ELF-1 (cell line): ENCODE results near the gene DCANP1.

Source experiments
- DNase-seq: peaks from one replicate; pipeline ENCODE4 v3.0.0-alpha.2; 2016; ENCODE audit warnings: low read depth, low spot score

The DCANP1 gene

DNA sequence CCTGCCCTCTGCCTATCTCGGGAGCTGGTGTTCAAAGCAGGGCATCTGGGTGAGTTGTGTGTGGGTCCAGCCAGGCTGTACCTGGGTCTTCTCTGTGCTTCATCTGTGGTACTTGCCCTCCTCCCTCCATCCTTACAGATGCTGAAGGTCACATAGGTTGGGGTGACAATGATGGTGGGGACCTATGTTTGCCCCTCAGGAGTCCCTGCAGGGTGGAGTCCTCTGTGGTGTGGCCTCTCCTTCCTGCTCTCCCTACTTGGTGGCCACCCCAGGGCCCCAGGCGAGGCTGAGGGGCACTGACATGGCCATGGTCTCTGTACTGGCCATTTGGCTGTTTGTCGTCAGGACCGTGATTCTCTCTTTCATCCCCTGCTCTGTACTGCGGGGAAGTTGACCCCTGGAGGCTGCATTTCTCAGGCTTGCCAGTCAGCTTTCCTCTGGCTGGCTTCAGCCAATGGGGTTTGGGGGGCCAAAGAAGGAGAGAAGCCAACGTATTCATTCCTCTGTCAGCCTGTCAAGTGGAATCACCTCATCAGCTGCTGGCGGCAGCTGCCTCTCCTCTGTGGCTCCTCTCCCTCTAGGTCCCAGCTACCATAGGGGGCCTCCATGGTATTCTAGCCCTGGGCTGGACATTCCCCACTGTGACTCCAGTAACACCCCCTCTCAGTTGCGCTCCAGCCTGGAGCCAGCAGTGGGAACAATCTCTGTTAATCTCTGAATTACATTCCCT, 4.6 kb downstream of the DCANP1 start:
- peak; percentile 44 for DNase-seq

DNA sequence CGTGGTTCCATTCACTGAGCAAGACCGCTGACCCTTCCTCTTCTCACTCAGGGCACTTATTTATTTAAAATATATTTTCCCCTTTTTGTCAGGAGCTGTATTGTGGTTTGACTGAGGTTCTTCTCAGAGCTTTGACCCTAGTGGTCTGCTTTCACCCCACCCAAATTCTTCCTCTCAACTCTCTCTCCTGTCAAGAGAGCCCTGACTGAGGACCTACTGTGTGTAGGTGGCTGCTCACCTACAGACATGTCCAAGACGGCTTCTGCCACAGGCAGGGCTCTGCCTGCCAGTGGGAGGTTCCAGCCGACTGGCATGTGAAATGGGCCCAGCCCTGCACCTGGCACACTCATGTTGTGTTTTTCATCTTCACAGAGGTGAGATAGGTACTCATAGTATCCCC, 5.2 kb downstream of the DCANP1 start:
- DNase-seq = peak; percentile 0

DNA sequence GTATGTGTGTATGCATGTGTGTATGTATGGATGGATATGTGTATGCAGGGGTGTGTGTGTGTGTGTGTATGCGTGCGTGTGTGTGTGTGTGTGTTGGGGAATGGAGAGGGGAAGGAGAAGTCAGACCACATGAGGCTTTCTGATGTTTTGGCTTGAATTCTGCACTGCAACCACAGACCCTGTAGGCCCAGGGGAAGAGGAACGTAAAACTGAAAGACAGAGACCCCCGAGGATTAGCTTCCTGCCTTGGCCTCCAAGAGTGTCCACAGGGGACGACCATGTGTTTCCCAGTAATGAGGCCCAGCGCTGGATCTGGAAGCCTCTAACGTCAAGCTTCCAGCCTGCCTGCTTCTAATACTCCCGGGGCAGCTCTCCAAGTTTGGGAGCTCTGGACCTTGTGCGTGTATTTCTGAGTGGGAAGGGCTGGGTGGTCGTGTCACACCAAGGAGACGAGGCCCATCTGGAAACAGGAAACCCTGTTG, 5.8 kb downstream of the DCANP1 start:
- peak; percentile 0 for DNase-seq

DNA sequence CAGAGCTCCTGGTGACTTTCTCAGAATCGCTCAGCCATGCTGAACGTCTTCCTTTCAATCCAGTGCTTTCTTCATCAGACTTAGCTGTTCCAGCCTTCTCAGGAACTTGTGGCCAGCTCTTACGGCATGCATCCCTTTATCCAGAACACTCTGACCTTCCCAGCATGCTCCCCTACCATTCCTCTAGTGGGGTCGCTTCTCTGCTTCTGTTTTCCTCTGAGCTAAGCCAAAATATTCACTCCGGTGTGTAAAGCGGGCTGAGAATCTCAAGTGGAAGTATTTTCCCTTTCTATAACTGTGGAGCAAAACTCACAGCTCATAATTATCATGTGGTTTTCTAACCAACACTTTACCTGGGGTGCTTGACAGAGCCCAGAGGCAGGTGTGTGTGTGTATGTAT, 6.2 kb downstream of the DCANP1 start:
- peak; percentile 0 for DNase-seq

DNA sequence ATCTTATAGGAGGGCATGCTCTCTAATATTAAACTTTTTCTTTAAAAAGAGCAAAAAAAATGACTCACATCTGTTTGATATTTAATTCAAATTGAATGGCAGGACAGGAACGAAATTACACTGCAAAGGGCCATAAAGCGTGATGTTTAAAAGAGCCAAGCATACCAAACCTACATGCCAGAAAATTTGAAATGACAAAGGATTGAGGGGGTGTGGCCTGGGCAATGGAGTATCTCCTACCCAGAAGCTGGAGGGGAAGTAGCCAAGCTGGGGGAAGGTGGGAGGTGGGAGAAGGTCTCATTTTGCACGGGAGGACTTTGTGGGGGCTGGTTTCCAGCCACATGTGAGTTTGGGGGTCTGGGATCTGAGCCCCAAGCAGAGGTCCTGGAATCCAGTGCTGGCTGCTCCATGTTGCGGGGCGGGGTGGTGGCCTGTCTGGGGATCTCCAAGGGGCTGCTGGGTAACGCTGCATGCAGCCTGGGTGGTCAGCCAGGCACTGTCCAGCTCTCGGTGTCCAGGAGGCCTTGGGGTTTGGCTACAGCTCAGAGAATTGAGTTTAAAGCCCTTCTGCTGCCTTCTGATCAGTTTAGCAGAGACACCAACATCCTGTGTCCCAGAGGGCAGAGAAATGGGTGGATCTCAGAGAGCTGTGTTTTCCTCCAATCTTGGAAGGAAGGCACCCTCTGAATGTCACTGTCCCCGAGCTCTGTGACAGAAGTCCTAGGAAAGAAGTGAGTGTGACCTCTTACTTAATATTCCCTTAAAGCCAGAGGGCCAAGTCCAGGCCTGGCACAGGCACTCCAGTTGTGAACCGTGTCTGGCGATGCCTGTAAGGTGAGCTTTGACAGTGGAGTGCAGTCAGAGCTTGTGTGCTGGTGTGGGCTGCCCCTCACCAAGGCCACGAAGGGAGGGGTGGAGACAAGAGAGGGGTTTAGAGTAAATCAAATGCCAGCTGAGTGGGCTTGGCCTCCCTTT, 7.6 kb downstream of the DCANP1 start:
- peak; percentile 1 for DNase-seq

DNA sequence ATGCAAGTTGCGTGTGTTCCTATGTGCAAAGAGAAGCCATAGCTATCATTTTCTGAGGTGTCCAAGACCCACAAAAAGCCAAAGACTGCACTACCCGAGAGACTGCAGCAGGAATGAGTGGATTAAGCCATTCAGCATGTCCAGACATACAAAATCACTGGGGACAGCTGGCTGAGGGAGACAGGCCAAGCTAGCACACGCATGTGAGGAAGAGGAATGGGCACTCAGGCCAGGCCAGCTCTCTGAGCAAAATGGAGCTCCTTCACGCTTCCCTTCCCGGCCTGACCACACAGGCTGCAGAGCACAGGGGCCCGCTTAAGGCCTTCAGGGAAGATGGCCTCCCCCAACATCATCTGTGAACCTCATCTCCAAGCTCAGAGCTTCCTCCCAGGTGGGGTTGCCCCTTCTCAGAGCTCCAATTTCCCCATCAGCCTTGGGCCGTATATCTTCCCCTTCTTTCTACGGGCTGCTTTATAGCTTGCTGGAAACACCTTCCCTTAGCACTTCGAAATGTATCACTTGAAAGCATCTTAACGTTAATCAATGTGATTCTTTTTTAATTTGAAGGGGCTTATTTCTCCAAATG, 8.4 kb downstream of the DCANP1 start:
- peak; percentile 2 for DNase-seq

DNA sequence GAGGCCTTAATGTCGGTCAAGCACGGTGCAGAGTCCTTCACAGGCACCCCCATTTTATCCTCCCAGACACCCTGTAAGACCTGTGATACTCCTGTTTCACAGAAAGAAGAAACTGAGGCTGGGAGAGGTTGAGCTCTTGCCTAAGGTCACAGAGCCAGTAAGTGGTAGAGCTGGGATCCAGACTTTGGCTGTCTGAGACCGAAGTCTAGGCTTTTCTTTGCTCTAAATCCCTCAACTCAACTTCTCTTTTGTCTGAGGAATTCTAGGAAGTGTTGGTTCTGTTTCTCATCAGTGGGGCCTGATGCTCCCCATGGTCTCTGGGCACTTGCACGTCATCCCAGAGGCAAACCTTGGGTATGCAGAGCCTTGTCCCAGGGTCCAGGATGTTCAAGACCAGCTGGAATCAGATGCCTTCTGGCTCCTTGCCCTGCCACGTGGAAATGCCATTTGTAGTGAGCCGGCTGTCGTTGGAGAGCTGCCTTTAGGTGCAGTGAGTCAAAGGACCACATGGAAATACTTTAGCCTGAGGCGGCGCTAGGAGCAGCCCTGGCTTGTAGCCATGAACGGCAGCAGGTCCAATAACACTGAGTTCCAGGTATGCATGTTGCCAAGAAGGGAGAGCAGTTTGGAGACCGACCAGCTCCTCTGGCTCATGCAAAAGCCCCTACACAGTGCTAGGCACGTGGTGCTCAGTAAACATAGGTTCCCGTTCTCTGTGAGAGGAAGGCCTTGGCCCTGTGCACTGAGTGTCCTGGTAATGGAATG, 9.2 kb downstream of the DCANP1 start:
- DNase-seq = peak; percentile 74

DNA sequence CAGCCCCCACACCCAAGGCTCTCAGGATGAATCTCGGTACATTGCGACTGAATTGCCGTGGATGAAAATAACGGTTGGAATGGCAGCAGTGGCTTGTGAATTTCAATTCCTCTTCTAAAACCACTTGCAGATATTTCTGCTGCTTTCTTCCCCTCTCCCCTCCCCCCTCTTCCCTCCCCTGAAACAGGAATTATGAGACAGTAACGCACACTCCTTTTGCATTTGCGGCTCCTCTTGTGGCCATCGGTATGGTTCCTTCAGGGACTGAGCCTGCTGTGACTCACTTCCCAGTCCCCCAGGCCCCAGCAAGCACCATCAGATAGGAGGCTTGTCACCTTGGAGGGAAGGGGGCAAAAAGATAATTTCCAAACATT, 9.7 kb downstream of the DCANP1 start:
- DNase-seq = peak; percentile 23

DNA sequence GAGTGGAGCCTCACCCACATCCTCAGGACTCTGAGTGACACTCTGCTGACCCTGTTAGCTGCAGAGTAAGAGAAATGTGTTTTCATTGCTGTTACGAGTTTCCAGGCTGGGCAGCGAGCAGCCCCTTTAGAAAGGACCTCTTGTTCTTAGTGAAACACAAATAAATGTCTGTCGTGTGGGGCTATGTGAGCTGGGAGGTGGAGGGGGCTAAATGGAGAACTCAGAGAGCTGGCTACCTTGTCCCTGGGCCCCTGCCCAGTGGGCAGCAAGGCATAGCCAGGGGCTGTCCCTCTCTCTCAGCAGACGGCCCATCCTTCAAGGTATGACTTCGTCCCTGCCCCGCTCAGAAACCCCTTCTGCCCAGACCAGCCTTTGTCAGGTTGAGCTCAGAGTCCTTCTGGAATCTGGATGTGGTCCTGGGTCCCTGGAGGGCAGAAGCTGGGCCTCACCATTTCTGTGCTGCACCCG, 10.2 kb downstream of the DCANP1 start:
- peak; percentile 37 for DNase-seq

DNA sequence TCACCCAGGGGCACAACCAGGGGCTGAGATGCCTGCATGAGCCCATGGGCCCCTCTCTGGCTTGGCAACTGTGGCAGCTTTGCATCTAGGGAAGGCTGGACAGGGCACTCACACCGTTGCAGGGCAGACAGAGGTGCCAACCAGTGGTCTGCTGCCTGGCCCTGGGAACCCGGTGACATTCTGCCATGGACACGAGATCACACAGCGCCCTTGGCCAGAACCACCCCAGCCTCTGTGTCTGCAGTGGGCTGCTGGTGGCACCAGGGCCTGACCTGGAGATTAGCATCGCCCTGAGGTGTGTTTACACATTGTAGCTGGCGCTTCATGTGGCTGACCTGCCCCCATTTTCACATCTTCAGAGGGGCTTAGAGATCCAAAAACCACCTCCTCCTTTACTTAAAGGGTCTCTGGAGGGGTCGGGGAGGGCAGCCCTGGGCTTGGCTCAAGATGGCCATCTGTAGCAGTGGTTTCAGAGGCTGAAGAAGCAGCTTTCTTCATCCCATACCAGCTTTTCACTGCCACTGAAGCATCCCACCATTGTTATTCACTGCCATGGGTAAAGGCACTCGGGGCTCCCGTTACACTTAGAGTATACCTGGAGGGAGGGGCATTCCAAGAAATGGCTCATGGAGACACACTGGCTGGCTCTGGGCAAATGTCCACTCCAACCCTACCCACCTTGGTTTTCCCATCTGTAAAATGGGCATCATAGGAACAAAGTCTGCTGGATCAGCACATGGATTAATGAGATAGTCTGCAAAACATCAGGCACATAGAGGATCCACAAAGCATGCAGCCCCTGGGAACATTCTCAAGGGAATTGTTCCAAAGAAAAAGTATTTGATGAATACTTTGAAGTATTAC, 11.4 kb downstream of the DCANP1 start:
- peak; percentile 23 for DNase-seq

DNA sequence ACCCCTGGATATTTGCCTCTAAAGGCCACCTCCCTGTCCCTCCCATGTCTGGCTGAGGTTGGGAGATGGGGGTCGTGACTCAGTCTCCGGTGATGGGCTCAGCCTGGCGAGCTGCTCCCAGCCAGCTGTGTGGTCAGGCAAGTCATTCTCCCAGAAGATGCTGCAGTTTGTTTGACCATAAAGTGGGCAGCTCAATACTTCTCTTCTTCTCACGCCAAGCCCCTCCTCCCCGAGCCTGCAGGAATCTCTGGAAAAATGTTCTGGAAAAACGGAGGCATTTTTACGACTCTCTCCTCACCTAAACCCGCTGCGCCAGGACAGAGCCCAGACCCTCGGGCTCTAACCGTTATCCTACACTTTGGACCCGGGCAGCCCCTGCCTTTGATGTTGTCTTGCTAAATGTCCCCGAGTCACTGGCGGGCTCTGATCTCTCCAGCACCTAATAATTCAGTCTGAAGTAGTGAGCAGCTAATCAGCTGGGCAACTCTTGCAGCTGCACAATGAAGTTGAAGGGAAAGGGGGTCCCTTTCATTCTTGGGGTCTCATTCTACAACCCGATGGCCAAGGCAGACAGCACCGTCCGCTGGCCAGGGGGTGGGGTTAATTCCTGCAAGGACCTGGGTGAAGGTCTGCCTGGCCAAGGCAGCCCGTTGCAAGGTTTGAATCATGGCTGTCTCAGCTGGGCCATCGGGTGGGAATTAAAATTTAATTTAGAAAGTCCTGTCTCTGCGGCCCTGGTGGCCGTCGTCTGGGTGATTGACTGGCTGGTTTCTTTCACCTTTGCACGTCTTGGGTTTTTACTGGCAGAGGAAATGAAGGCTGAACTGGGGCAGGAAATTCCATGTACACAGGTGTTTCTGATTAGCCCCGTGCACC, 12.3 kb downstream of the DCANP1 start:
- peak; percentile 83 for DNase-seq

DNA sequence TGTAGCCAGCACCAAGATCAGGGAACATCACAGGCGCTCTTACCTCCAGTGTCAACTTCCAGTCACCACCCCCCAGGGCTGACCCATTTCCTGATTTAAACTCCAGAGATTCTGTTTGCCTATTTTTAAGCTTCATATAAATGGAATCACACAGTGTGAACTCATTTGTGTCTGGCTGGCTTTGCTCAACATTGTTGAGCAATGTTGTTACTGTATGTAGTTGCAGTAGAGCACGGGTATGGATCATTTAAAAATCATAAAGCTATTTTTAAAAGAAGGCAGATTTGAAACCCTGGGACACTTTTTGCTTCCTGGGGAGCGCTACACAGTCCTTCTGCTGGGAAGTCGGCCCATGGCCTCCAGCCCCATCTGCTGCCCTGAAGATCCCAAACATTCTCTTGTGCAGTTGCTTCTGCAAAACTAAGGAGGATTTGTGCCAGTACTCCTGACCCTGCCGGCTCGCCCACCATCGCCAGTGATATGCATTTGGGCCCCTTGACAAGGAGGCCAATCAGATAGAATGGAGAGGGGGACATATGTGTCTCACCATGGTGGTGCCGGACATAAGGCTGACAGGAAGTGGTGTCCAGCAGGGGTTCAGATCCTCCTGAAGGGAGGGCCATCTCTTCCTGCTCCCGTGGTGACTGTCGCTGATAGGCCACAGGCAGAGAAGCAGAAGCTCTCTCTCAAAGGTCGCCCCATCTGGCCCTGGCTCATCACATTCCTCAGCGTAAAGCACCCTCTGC, 13.3 kb downstream of the DCANP1 start:
- peak; percentile 37 for DNase-seq

DNA sequence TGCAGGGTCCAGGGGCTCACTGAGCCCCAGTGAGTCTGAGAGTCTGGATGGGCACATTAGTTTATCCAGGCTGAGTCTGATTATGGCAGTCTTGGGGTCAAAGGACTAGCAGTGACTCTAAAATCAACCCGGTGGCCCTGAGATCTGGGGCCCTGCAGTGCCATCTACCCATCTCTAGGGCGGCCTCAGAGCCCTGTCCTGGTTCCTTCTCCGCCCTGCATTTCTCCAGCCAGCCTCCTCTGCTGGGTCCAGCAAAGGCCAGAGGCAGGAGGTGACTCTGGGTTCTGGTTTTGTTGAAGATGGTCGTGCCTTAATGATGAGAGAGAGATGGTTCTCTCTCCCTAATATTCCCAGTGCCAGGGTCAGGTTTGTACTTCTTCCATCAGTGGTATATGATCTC, 15.0 kb downstream of the DCANP1 start:
- peak; percentile 1 for DNase-seq

DNA sequence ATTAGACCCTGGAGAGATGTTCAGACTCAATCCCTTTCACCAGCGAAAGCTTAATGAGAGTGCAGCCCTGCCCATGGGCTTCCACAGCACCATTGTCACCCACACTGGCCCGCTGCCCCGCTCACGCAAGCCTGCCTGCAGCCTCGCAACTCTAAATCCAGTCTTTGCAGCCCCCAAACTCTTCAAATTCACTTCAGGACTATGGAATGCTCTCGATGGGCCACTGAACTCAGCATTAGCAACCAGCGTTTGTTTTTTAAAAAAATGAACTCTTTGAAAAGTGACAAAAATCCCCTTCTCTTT, 17.1 kb downstream of the DCANP1 start:
- no peak for DNase-seq

DNA sequence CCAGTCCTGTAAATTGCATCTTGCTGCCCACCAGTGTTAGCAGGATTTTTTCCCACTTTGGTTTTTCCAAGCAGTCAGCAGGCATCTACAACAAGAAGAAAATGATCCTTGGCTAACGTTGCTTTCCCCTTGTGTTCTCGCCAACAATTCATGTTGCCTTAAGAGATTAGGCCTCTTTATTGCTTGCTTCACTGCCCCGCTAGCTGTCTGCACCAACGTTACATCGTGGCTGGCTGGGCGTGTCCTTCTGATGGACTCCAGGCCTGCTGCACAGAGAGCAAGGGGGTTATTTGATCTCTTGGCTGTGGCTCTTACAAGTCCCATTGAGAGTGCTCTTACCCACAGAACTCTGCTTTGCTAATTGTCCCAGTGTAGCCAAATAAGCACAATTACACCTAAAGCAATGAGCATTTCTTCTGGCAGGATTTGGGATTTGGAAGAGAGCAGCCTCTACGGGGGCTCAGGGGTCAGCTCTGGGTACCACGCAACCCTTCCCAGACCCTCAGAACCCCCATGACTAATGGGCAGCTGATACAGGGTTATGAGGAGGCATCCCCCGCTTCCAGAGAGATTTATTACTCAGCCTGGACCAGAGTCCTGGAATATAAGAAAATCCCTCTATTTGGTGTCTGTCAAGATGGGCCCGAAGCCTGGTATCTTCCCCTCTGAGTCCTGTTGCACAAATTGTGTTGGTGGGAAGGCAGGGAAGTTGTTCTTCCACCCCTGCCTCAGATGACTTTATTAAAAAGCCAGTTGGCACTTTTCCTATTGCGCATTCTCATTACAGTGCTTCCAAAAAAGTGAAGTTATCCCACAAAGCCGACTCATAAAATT, 17.6 kb downstream of the DCANP1 start:
- peak; percentile 80 for DNase-seq

DNA sequence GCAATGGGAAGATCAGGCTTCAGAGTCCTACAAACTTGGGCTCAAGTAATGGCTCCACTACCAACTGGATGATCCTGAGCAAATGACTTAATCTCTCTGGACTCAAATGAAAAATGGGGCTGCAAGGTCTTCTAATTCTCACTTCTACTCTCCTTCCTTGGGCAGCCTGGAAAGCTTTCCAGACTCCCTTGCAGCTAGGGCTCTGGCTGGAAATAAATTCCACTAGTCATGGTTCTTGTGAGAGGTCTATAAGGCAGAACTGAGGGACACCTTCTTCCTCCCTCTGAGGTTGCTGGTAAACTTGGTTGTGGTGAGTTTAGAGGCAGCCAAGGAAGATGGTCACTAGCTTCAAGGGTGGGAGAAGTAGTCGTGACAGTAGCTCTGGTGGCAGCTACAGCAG, 18.6 kb downstream of the DCANP1 start:
- DNase-seq = no peak

DNA sequence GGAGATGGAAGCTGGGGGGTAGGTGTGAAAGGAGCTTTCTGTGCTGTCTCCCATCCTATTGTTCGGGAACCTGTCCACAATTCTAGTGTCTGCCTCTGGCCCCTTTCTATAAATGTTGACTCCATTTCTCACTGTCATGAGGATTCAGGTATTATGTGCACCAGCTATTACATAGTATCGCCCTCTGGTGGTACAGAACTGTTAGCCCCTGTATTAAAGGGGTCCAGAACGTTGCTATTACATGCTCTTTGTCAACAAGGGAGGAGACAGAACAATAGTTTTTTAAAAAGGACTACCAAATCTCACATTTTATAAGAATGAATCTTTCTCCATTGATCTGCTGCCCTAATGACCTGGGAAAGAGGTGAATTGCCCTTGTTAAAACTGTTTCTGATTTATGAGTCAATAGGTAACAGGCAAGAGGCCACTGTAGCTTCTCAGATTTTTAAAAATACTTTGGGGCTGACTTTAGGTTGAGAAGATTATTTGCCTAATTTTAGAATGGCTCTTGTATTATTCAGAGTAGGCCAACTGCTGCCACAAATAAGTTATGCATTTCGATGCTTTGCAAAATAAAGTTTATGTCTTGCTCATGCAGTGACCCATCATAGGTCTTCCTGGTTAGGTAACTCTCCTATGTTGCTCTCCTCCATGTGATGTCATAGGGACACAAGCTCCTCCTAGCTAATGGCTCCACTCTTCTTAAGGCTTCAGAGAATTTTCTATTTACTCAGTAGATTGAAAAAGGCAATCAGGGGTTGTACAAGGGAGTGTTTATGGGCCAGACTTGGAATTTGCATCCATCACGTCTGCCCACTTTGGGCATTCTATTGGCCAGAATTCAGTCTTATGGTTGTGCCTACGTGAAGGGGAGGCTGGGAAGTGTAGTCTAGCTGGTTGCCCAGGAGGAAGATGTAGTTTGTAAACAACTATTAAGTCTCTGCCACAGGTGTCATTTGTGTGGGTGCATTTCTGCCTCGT, 20.8 kb downstream of the DCANP1 start:
- DNase-seq = no peak
